Fibroblast of skin of back (primary cell): Measurements from ENCODE around the gene PNPLA1.

Experiments used
- DNase-seq: peaks from one replicate; pipeline ENCODE4 v3.0.0-alpha.2; 2013

The PNPLA1 gene

GRCh38 chr6:36285797-36286196 is 15.9 kb downstream of the PNPLA1 start:
- no peak for DNase-seq

GRCh38 chr6:36286858-36287257 is 17.0 kb downstream of the PNPLA1 start:
- no peak for DNase-seq

- DNase-seq = no peak
Measured at GRCh38 chr6:36289281-36289878, 19.5 kb downstream of the PNPLA1 start.

DNA sequence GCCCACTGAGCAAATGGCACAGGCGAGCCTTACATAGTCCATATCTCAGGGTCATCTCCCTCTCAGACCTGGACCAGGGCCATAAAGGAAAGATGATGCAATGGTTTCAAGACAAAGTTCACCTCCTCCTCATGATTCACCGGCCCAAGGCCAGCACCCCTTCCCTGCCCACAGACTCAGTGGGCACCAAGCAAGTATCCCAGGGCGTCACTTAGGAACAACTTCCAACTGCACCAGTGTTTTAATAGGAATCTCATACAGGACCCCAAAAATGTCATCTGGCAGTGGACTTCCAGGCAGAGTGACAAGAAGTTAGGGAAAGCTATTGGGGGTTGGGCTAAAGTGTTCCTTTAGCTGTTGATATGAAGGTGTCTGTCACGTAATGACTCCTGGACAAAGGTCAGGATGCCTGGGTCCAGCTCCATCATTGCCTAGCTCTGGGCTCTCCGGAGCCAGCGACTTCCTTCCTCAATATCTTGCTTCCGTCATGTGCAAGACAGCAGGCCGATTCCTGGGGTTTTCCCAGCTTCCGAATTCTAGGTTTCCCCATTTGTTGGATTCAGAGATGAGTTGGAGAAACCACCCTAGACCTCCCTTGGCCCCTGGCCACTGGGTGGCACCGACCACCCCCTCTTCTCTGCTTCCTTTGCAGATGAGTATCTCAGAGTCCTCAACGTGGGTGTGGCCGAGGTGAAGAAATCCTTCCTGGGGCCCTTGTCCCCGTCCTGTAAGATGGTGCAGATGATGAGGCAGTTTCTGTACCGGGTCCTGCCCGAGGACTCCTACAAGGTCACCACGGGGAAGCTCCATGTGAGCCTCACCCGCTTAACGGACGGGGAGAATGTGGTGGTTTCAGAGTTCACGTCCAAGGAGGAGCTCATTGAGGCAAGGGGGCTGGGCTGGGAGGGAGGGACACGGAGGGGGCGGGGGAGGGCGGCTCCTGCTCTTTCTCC is 21.1 kb downstream of the PNPLA1 start:
- DNase-seq = no peak

- DNase-seq = no peak
Measured at GRCh38 chr6:36292170-36292569, 22.3 kb downstream of the PNPLA1 start.

DNA sequence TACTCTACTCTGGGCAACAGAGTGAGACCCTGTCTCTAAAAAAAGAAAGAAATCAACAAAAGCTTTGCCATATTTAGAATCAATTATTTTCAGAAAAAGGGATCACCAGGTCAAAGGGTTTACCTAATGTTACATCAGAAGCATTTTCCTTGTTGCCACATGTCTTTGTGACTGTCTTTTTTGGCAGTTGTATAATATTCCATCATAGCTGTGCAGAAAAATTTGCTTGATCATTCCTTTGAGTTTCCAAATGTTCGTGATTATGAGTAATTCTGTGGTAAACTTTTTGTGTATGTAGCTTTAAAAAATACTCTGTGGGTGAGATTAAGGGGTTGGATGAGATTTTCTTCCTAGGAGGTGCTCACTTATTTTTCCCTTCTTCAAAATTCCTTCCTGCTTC is 26.4 kb downstream of the PNPLA1 start:
- no peak for DNase-seq

DNA sequence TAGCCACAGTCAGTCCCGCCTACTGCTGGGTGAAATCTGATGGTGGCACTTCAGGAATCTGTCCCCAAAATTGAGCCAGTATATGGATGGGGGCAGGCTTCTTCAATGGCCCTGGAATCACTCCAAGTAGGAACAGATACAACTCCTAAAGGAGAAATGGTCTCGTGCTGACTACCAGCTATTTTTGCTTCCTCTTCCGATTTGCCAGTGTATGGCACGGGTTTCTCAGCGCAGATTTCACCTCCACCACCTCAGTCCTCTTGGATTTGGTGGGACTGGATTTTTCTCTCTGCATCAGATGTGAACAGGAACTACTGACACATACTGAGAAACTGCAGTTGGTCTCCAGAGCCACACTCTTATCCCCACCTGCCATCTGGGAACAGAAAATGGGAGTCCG is 27.2 kb downstream of the PNPLA1 start:
- DNase-seq = no peak

DNA sequence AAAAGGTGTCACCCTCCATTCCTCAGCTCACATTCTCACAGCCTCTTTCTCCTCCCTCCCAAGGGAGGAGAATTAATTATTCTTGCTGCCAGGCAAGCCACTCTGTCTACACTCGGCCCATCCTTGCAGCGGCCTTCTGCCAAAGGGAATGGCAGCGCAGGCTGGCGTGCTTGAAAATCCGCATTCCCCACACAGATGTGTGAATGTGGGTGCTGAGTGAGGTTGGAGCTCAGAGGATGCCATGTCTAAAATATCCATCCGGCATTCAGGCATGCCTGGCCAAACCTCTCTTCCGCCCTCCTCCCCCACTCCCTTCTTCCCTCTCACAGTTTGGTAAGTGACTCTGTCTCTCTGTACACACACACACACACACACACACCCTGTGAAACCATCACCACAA is 27.7 kb downstream of the PNPLA1 start:
- no peak for DNase-seq

- DNase-seq = no peak
Measured at GRCh38 chr6:36298027-36298426, 28.2 kb downstream of the PNPLA1 start.

DNA sequence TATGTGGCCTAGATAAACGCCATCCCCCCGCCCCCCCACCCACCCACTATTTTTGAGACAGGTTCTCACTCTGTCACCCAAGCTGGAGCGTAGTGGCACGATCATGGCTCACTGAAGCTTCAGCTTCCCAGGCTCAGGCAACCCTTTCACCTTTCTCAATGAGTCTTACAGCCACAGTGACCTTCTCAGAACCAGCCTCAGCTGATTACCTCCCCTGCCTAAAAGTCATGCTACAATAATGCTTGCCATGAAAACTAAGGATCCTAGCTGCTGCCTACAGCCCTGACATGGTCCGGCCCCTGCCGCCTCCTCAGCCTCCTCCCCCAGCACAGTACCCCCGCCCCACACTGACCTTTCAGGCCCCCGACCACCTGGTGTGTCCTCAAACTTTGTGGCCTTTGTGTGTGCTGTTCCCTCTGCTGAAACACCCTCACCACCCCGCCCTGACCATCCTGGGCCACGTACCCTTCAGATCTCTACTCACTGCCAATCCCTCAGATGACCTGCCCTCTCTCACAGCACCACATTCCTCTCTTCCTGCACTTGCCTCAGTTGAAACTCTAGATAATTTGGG is 31.3 kb downstream of the PNPLA1 start:
- no peak for DNase-seq

- no peak for DNase-seq
Measured at GRCh38 chr6:36301781-36302180, 31.9 kb downstream of the PNPLA1 start.

GRCh38 chr6:36302227-36302976 is 32.5 kb downstream of the PNPLA1 start:
- peak; percentile 85 for DNase-seq

DNA sequence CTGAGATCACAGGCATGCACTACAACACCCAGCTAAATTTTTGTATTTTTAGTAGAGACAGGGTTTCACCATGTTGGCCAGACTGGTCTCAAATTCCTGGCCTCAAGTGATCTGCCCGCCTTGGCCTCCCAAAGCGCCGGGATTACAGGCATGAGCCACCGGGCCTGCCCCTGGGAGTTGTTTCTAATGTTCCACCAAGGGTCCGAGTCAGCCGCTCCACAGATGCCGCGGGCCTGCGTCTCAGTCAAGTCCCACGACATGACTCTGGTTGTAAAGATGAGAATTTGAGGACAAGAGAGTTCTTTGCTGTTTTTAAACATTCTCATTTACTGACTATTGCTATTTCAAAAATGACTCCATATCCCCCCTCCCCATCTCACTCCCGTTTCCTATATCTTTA is 36.0 kb downstream of the PNPLA1 start:
- no peak for DNase-seq

DNA sequence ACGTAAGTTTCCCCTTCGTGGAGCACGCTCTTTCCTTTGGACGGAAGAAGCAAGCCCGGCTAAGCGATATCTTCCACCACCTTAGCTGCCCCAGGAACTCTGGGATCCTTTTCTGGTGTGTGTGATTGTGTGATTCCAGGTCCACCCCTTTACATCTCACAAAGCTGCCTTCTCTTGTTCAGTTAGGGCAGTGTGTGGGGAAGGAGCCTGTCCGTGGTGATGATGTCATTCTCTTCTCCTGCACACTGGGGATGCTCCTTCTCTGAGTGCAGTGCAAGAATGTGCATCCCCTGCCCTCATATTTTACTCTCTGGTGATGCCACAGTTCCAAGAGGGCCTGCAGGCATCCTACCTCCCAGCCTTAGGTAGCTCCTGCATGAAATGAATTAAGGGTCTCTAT is 36.5 kb downstream of the PNPLA1 start:
- DNase-seq = no peak

- DNase-seq = no peak
Measured at GRCh38 chr6:36308514-36308913, 38.7 kb downstream of the PNPLA1 start.

GRCh38 chr6:36309203-36309602 is 39.3 kb downstream of the PNPLA1 start:
- no peak for DNase-seq

GRCh38 chr6:36309900-36310299 is 40.0 kb downstream of the PNPLA1 start:
- DNase-seq = no peak

GRCh38 chr6:36312854-36313648 is 43.2 kb downstream of the PNPLA1 start:
- DNase-seq = no peak

DNA sequence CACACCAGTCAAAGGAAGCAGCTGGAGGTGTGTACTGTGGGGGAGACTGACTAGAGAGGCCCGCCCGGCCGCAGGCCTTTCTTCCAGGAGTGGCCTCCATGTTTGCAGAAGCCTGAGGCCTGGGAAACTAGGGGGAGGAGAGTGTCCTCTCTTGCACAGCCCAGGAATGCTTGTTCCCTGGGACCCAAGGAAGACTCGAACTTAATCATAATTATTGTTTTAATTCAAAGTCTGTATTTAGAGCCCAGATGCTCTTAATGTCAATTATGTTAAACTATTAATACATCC is 43.7 kb downstream of the PNPLA1 start:
- no peak for DNase-seq

DNA sequence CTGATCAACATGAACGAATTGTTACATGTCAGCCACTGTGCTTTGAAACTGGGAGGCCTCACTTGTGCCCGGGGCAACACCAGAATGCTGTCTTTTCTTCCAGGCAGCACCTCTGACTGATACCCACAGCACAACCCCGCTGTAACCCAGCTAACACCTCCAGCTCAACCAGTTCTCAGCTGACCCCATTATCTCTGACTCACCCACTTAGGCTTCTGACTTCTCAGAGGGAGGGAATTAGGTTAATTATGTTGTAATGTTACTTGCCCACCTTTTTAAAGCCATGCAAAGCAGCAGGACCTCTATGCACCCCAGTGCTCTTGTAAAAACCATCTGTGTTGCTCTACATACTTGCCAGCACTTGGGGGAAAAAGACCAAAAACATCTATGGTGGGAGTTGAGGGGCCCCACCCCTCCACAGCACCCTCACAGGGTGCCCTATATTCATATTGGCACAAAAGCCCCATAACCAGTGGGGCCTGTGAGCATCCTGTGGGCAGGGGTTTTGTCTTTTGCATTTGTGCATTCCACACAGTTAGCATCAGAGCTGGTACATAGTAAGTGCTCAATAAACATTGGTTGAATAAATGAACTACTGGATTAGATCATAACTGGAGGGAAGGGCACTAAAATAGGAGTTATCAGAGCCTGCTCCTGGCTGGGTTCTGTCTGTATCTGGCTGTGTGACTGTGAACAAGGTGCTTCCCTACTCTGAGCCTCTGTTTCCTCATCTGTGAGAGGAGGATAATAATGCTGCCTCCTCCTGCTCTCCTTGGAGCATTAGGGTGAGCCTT is 44.6 kb downstream of the PNPLA1 start:
- no peak for DNase-seq

GRCh38 chr6:36315921-36316320 is 46.1 kb downstream of the PNPLA1 start:
- DNase-seq = no peak

GRCh38 chr6:36317623-36318022 is 47.8 kb downstream of the PNPLA1 start:
- no peak for DNase-seq
